GM06990 (cell line): ENCODE measurements around the gene UNC45A.
A peak's percentile ranks its signal among the peaks of the same experiment; 100 is the strongest.
"Not testable (repeated sequence)": the region's sequence is repeated elsewhere in the genome, so short reads cannot be mapped to it uniquely, and the experiment has no call there.

Experiments
- DNase-seq: peaks from one replicate; pipeline ENCODE4 v3.0.0-alpha.2; 2011; ENCODE audit not compliant: insufficient read length; ENCODE audit errors: extremely low read depth
- H3K27me3 ChIP-seq: replicated peaks from 2 replicates; pipeline ENCODE4 v1.6.0; 2011; ENCODE audit warnings: low read length; ENCODE audit not compliant: control insufficient read depth, insufficient read depth
- H3K36me3 ChIP-seq: 2 replicates; pipeline ENCODE4 v1.5.1; 2011; ENCODE audit warnings: low read length; ENCODE audit not compliant: control insufficient read depth, insufficient read depth
- H3K4me3 ChIP-seq: replicated peaks from 2 replicates; pipeline ENCODE4 v1.5.1; 2011; ENCODE audit warnings: low read depth, mild to moderate bottlenecking, control low read depth, low read length
- TF ChIP-seq, protein P1 (sequence below): IDR thresholded peaks from 2 replicates; pipeline ENCODE4 v1.5.1; 2011; ENCODE audit warnings: low read length, control low read depth, mild to moderate bottlenecking, inconsistent platforms; ENCODE audit not compliant: insufficient read depth, poor library complexity, severe bottlenecking

The UNC45A gene

DNA sequence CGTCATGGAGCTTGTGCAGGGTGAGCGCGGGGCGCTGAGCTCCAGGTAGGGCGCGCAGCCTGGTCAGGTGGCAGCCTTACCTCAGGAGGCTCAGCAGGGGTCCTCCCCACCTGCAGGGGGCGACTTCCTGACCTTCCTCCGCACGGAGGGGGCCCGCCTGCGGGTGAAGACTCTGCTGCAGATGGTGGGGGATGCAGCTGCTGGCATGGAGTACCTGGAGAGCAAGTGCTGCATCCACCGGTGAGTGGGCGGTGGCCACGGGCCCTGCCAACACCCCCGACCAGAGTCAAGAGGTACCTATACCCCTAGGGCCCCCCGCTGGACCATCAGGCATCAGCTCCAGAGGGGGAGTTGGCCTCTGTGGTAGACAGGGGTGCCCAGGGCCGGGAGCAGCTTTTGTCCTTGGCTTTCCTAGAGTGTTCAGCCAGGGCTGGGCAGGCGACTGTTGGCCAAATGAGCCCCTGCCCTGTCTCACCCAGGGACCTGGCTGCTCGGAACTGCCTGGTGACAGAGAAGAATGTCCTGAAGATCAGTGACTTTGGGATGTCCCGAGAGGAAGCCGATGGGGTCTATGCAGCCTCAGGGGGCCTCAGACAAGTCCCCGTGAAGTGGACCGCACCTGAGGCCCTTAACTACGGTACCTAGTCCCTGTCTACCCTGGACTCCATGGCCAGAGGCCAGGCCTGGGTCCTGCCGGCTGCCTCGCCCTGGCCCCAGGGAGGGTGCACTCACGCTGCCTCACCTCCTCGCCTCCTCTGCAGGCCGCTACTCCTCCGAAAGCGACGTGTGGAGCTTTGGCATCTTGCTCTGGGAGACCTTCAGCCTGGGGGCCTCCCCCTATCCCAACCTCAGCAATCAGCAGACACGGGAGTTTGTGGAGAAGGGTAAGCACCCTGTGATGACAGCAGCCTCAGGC lies 41.7 kb upstream of the UNC45A start:
- no peak for DNase-seq
- peaks cover 2% of the 10 kb centered on the region for H3K36me3 ChIP-seq
- no peaks in the 10 kb centered on the region for H3K27me3 ChIP-seq
- no peak overlapping the region for H3K4me3 ChIP-seq
- TF ChIP-seq, protein P1, sequence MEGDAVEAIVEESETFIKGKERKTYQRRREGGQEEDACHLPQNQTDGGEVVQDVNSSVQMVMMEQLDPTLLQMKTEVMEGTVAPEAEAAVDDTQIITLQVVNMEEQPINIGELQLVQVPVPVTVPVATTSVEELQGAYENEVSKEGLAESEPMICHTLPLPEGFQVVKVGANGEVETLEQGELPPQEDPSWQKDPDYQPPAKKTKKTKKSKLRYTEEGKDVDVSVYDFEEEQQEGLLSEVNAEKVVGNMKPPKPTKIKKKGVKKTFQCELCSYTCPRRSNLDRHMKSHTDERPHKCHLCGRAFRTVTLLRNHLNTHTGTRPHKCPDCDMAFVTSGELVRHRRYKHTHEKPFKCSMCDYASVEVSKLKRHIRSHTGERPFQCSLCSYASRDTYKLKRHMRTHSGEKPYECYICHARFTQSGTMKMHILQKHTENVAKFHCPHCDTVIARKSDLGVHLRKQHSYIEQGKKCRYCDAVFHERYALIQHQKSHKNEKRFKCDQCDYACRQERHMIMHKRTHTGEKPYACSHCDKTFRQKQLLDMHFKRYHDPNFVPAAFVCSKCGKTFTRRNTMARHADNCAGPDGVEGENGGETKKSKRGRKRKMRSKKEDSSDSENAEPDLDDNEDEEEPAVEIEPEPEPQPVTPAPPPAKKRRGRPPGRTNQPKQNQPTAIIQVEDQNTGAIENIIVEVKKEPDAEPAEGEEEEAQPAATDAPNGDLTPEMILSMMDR: peak; percentile 20

DNA sequence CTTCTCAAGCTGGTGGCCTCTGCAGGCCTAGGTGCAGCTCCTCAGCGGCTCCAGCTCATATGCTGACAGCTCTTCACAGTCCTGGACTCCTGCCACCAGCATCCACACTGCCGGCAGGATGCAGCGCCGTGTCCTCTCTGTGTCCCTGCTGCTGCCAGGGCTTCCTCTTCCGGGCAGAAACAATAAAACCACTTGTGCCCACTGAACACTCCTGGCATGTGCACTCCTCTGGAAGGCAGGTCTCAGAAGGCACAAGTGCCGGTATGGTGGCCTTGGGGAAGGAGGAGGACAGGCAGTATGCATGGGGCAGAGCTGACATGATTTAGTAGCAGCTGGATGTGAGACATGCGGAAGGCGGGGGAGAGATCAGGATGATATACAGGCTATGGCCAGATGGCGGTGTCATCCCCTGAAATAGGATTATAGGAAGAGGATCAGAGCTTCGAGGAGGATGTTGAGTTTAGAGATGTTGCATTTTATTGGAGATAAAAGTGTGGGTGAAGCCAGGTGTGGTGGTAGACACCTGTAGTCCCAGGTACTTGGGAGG lies 39.4 kb upstream of the UNC45A start:
- Histone ChIP-seq H3K4me3 (no peak overlapping the region), H3K36me3 (peaks cover 2% of the 10 kb centered on the region; the same call in 1 of the 2 replicates), H3K27me3 (no peaks in the 10 kb centered on the region)
- DNase-seq: no peak
- TF ChIP-seq, protein P1: no peak

DNA sequence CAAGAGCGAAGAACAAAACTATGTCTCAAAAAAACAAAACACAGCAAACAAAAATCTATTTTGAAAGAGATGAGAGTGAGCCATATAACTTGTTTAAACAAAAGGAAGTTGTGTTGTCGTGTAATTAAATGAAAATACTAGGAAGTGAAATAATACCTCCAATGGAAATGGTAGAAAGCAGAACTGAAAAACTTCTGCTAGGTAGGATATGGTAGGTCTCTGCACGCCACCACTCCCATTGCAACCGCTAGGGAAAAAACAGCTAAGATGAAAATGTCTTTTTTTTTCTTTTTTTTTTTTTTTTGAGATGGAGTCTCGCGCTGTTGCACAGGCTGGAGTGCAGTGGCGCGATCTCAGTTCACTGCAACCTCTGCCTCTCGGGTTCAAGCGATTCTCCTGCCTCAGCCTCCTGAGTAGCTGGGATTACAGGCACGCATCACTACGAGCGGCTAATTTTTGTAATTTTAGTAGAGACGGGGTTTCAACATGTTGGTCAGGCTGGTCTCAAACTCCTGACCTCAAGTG lies 37.9 kb upstream of the UNC45A start:
- not testable (repeated sequence) for H3K36me3 ChIP-seq, H3K27me3 ChIP-seq
- peak overlapping the region; percentile 16; the same call in 1 of the 2 replicates for H3K4me3 ChIP-seq
- DNase-seq: peak; percentile 41

DNA sequence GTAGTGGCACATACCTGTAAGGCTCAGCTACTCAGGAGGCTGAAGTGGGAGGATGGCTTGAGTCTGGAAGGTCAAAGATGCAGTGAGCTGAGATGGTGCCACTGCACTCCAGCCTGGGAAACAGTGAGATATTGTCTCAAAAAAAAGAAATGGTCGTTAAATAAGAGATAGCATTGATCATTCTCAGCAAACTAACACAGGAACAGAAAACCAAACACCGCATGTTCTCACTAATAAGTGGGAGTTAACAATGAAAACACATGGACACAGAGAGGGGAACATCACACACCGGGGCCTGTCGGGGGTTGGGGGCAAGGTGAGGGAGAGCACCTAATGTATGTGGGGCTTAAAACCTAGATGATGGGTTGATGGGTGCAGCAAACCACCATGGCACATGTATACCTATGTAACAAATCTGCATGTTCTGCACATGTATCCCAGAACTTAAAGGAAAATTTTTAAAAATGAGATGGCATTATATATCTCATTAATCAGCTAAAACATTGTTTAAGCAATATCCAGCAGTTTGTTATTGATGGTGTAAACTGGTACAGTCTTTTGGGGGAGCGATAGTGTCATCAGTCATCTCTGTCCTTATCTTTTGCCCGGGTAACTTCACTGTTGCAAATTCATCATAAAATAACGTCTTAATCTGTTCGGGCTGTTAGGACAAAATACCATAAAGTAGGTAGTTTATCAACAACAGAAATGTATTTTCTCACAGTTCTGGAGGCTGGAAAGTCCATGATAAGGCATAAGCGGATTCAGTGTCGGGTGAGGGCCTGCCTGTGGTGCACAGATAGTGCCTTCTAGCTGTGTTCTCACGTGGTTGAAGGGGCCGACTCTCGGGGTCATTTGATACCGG lies 33.7 kb upstream of the UNC45A start:
- H3K4me3 ChIP-seq: peak overlapping the region; percentile 80
- no peak for DNase-seq

DNA sequence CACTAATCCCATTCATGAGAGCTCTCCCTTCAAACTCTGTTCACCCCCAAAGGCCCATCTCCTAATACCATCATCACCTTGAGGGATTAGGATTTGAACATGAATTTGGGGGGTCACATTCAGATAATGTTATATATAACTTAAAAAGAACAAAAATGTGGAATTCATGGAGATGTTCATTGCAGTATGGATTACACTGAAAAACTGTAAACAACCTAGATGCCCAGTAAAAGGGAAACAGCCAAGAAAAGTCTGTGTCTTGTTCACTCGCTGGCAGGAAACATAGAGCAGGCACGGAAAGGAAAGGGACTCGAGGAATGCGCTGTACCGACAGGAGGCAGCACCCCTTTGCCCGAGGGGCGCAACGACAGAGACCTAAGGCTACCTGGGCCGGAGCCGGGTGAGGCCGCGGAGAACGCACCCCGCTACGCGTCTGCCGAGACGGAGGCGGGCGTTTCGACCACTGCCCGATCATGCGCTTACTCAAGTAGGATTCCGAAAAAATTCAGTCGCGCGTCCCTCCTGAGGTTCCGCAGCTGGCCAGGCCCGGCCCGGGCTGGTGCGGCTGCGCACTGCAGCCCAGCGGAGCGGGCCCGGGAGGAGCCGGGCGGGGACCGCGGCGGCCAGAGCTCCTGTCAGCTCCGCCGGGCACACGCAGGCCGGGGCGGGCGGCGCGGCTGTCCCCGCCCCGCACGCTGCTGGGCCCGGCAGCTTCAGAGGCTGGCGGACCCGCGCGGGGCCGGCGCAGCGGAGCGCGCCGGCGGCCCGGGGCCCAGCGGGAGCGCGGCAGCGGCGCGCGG lies 32.8 kb upstream of the UNC45A start:
- Histone ChIP-seq H3K4me3 (peak overlapping the region; percentile 80), H3K27me3 (no peaks in the 10 kb centered on the region), H3K36me3 (peaks cover 21% of the 10 kb centered on the region)
- peak; percentile 91 for DNase-seq
- TF ChIP-seq, protein P1: peak; percentile 89

More for the DNA sequence above, 33.7 kb upstream of the UNC45A start:
- peaks cover 13% of the 10 kb centered on the region for H3K36me3 ChIP-seq
- TF ChIP-seq, protein P1: no peak
- H3K27me3 ChIP-seq: no peaks in the 10 kb centered on the region
